H9 (cell line): Measurements from ENCODE around the gene PAQR7. TPM values are rescaled to one million over a fixed set of nuclear protein-coding genes. Genes with fewer than 3 reads are reported as not detected.

Source experiments
- DNase-seq: peaks from one replicate; pipeline ENCODE4 v3.0.0-alpha.2; 2017
- H2AFZ ChIP-seq: one replicate; pipeline ENCODE4 v1.6.1; 2013; ENCODE audit warnings: mild to moderate bottlenecking, low read length, control low read depth, moderate library complexity
- H2AK5ac ChIP-seq: 2 replicates; pipeline ENCODE4 v1.6.1; 2013; ENCODE audit warnings: low read length, control low read depth, mixed read lengths; ENCODE audit not compliant: insufficient read length
- H2BK120ac ChIP-seq: one replicate; pipeline ENCODE4 v1.6.1; 2013; ENCODE audit warnings: low read depth, mild to moderate bottlenecking, low read length, control low read depth, inconsistent platforms; ENCODE audit not compliant: poor library complexity, severe bottlenecking
- H2BK12ac ChIP-seq: 2 replicates; pipeline ENCODE4 v1.6.1; 2013; ENCODE audit warnings: low read length, control low read depth, mixed read lengths, low read depth; ENCODE audit not compliant: insufficient read length
- H2BK15ac ChIP-seq: 2 replicates; pipeline ENCODE4 v1.6.1; 2013; ENCODE audit warnings: low read depth, low read length, control low read depth
- H2BK20ac ChIP-seq: one replicate; pipeline ENCODE4 v1.6.1; 2013; ENCODE audit warnings: low read depth, mild to moderate bottlenecking, low read length, control low read depth, inconsistent platforms; ENCODE audit not compliant: poor library complexity, severe bottlenecking
- H2BK5ac ChIP-seq: 2 replicates; pipeline ENCODE4 v1.6.1; 2013; ENCODE audit warnings: low read length, control low read depth, mixed read lengths; ENCODE audit not compliant: insufficient read length
- H3K14ac ChIP-seq: 2 replicates; pipeline ENCODE4 v1.6.1; 2013; ENCODE audit warnings: low read length, control low read depth; ENCODE audit not compliant: insufficient read depth
- H3K18ac ChIP-seq: 2 replicates; pipeline ENCODE4 v1.6.1; 2013; ENCODE audit warnings: low read depth, mild to moderate bottlenecking, mixed read lengths, low read length, control low read depth; ENCODE audit not compliant: insufficient read length
- H3K23ac ChIP-seq: 2 replicates; pipeline ENCODE4 v1.6.1; 2013; ENCODE audit warnings: low read length, control low read depth, mixed read lengths, low read depth; ENCODE audit not compliant: insufficient read length
- H3K23me2 ChIP-seq: 2 replicates; pipeline ENCODE4 v1.6.1; 2013; ENCODE audit warnings: low read depth, mild to moderate bottlenecking, mixed read lengths, low read length, control low read depth; ENCODE audit not compliant: insufficient read length, poor library complexity, severe bottlenecking
- H3K27ac ChIP-seq: 2 replicates; pipeline ENCODE4 v1.5.1; 2013; ENCODE audit warnings: low read length, control low read depth, mixed read lengths, low read depth; ENCODE audit not compliant: insufficient read length
- H3K27me3 ChIP-seq: 2 replicates; pipeline ENCODE4 v1.6.1; 2013; ENCODE audit warnings: low read length, control low read depth, inconsistent platforms; ENCODE audit not compliant: insufficient read depth
- H3K4ac ChIP-seq: 2 replicates; pipeline ENCODE4 v1.6.1; 2013; ENCODE audit warnings: low read depth, mild to moderate bottlenecking, control low read depth, inconsistent platforms, low read length, moderate library complexity
- H3K4me1 ChIP-seq: 2 replicates; pipeline ENCODE4 v1.6.1; 2013; ENCODE audit warnings: low read length, control low read depth, inconsistent platforms; ENCODE audit not compliant: insufficient read depth
- H3K4me2 ChIP-seq: 2 replicates; pipeline ENCODE4 v1.6.1; 2013; ENCODE audit warnings: low read length, control low read depth, mixed read lengths; ENCODE audit not compliant: insufficient read length, insufficient read depth
- H3K56ac ChIP-seq: 2 replicates; pipeline ENCODE4 v1.6.1; 2013; ENCODE audit warnings: low read depth, mild to moderate bottlenecking, mixed read lengths, low read length, control low read depth; ENCODE audit not compliant: insufficient read length
- H3K79me1 ChIP-seq: 2 replicates; pipeline ENCODE4 v1.6.1; 2013; ENCODE audit warnings: low read depth, mild to moderate bottlenecking, moderate library complexity, low read length, control low read depth, inconsistent platforms; ENCODE audit not compliant: insufficient read depth, poor library complexity, severe bottlenecking
- H3K79me2 ChIP-seq: 2 replicates; pipeline ENCODE4 v1.6.1; 2013; ENCODE audit warnings: low read length, control low read depth, inconsistent platforms; ENCODE audit not compliant: insufficient read depth
- H3K9ac ChIP-seq: 2 replicates; pipeline ENCODE4 v1.6.1; 2013; ENCODE audit warnings: low read length, control low read depth, mixed read lengths; ENCODE audit not compliant: insufficient read length; ENCODE audit errors: extremely low read depth
- H3K9me3 ChIP-seq: one replicate; pipeline ENCODE4 v1.6.1; 2013; ENCODE audit warnings: low read depth, low read length, inconsistent platforms; ENCODE audit not compliant: control insufficient read depth
- H3T11ph ChIP-seq: one replicate; pipeline ENCODE4 v1.6.1; 2013; ENCODE audit warnings: mild to moderate bottlenecking, low read length, control low read depth, inconsistent platforms
- H4K20me1 ChIP-seq: one replicate; pipeline ENCODE4 v1.6.1; 2013; ENCODE audit not compliant: control insufficient read depth, insufficient read length, insufficient read depth
- H4K5ac ChIP-seq: 2 replicates; pipeline ENCODE4 v1.6.1; 2013; ENCODE audit warnings: low read depth, mild to moderate bottlenecking, mixed read lengths, low read length, control low read depth; ENCODE audit not compliant: insufficient read length
- H4K8ac ChIP-seq: replicated peaks from 2 replicates; pipeline ENCODE4 v1.6.1; 2013; ENCODE audit warnings: low read length, control low read depth, mixed read lengths, low read depth; ENCODE audit not compliant: insufficient read length
- H4K91ac ChIP-seq: 2 replicates; pipeline ENCODE4 v1.6.1; 2013; ENCODE audit warnings: low read depth, mild to moderate bottlenecking, moderate library complexity, mixed read lengths, low read length, control low read depth; ENCODE audit not compliant: insufficient read length
- H3K27ac Mint-ChIP-seq, 3 experiments: 2 replicates in 2 of 3; 3 replicates in 1 of 3; pipeline ENCODE4 v1.8.0; 2020 to 2021; ENCODE audit warnings: mixed read lengths in 3 of 3, mild to moderate bottlenecking in 1 of 3, moderate library complexity in 1 of 3
- H3K27me3 Mint-ChIP-seq: 2 replicates; pipeline ENCODE4 v1.8.0; 2021; ENCODE audit warnings: low read depth, mild to moderate bottlenecking, moderate library complexity, mixed read lengths
- H3K36me3 Mint-ChIP-seq, 3 experiments: 2 replicates in 2 of 3; 3 replicates in 1 of 3; pipeline ENCODE4 v1.8.0; 2020 to 2021; ENCODE audit warnings: low read depth in 3 of 3, mixed read lengths in 3 of 3; ENCODE audit not compliant: insufficient read depth in 1 of 3
- H3K4me1 Mint-ChIP-seq, 2 experiments: 2 replicates each; pipeline ENCODE4 v1.8.0; 2020; ENCODE audit warnings: mixed read lengths in 2 of 2
- H3K4me3 Mint-ChIP-seq, 2 experiments: 2 replicates in 1 of 2; 3 replicates in 1 of 2; pipeline ENCODE4 v1.8.0; 2020 to 2021; ENCODE audit warnings: mild to moderate bottlenecking in 2 of 2, mixed read lengths in 2 of 2, moderate library complexity in 1 of 2
- H3K9me3 Mint-ChIP-seq, 2 experiments: 2 replicates in 1 of 2; 3 replicates in 1 of 2; pipeline ENCODE4 v1.8.0; 2020; ENCODE audit warnings: mild to moderate bottlenecking in 2 of 2, mixed read lengths in 2 of 2, moderate library complexity in 1 of 2
- CTCF ChIP-seq: fragments of 200-600 bp; sonication (generic); conservative IDR thresholded peaks from 3 replicates; pipeline ENCODE4 v1.8.0; 2021; ENCODE audit warnings: antibody characterized with exemption, mild to moderate bottlenecking
- WGBS: extraction: QIAGEN DNeasy Blood & Tissue Kit; methylation state at CpG from one replicate; pipeline ENCODE4 v1.1.7; 2013; ENCODE audit warnings: missing lambda C conversion rate, low lambda C conversion rate, mixed read lengths; ENCODE audit not compliant: insufficient read length; ENCODE audit errors: extremely low coverage; 5-methylcytosine and 5-hydroxymethylcytosine counted together
- total RNA-seq: library from RNA; stranded (reverse); gene quantifications from 2 replicates; pipeline ENCODE4 v1.2.1, GENCODE V29; 2021

Gene PAQR7
- total RNA-seq, 1 experiment from 2014 or later = 6.3 TPM

- Histone ChIP-seq H2BK120ac (no peak overlapping the region), H3K4me2 (no peak overlapping the region), H3K79me1 (peaks cover 3% of the 10 kb centered on the region), H3K4ac (no peak overlapping the region), H3K27me3 (no peaks in the 10 kb centered on the region), H3K4me1 (no peaks in the 10 kb centered on the region), H2BK12ac (no peak overlapping the region), H3K23ac (no peak overlapping the region), H3K14ac (no peak overlapping the region), H2AFZ (no peak overlapping the region), H3K79me2 (no peaks in the 10 kb centered on the region), H3K27ac (no peak overlapping the region), H3K56ac (no peak overlapping the region), H3K18ac (no peak overlapping the region), H3K9ac (no peak overlapping the region), H4K8ac (no peak overlapping the region), H2BK5ac (no peak overlapping the region), H2AK5ac (no peak overlapping the region), H3T11ph (no peak overlapping the region), H3K23me2 (no peaks in the 10 kb centered on the region), H4K5ac (no peak overlapping the region), H3K9me3 (no peaks in the 10 kb centered on the region), H2BK15ac (no peak overlapping the region), H2BK20ac (no peak overlapping the region), H4K91ac (no peak overlapping the region), H4K20me1 (no peaks in the 10 kb centered on the region)
- Mint-ChIP-seq H3K27ac (no peak overlapping the region), H3K27me3 (no peaks in the 10 kb centered on the region), H3K9me3 (no peaks in the 10 kb centered on the region), H3K36me3 (peaks cover 29 to 87% (median 78%) of the 10 kb centered on the region in 3 experiments; a peak in 6 of 7 replicates), H3K4me1 (0 out of 4 replicates have a peak, but pooled peaks cover 3% of the 10 kb centered on the region in 2 experiments), H3K4me3 (no peak overlapping the region)
- no peak for TF ChIP-seq CTCF
- DNase-seq = no peak
- WGBS = no CpG with 5 or more reads among the region's 6 CpGs
These were observed 43.0 kb downstream of the PAQR7 start for GRCh38 chr1:25832336-25833037.
